ENCODE results near the gene VAMP7. TPM values are rescaled to one million over a fixed set of nuclear protein-coding genes. Genes with fewer than 3 reads are reported as not detected.

Gene VAMP7
- total and polyA plus RNA-seq, 4 donors, result 22.7 to 38.4 (median 32.8) TPM

- TF ChIP-seq CTCF (IDR thresholded peaks at IDR 0.05; ENCODE audit: control extremely low read depth, extremely low read depth), result no peak
- H3K27me3 ChIP-seq (ENCODE audit: control insufficient read depth in 3 of 3, insufficient read depth in 3 of 3, low read length in 2 of 3), result no peaks in the 10 kb centered on the region
- no peak for DNase-seq
- H3K4me3 ChIP-seq, result no peak overlapping the region
- no peak overlapping the region for H3K27ac ChIP-seq (ENCODE audit: low read depth in 1 of 2, low read length in 1 of 2)
- WGBS, 2 donors, result 65 to 78% methylated on average over 3 of the region's 3 CpGs
- peaks cover 0 to 3% (median 0%) of the 10 kb centered on the region in 4 donors for H3K9me3 ChIP-seq (ENCODE audit: control insufficient read depth in 4 of 4, insufficient read depth in 3 of 4, low read length in 3 of 4)
- H3K9ac ChIP-seq (ENCODE audit: insufficient read depth in 1 of 2, low read length in 2 of 2), result no peak overlapping the region
- H3K36me3 ChIP-seq (ENCODE audit: control insufficient read depth in 4 of 4, insufficient read depth in 4 of 4, low read length in 4 of 4), result peaks cover 0 to 7% (median 2%) of the 10 kb centered on the region in 4 donors
- H3K4me1 ChIP-seq (ENCODE audit: control insufficient read depth in 5 of 5, insufficient read depth in 5 of 5, low read length in 5 of 5), result no peaks in the 10 kb centered on the region
- no peak for ATAC-seq (ENCODE audit: insufficient read depth, low FRiP score)
Observed at GRCh38 chrX:155891446-155892210, 10.5 kb downstream of the VAMP7 start.

GRCh38 chrX:155893521-155893920 lies 12.4 kb downstream of the VAMP7 start:
- Histone ChIP-seq H3K9me3 (ENCODE audit: control insufficient read depth in 4 of 4, insufficient read depth in 3 of 4, low read length in 3 of 4) (peaks cover 0 to 3% (median 0%) of the 10 kb centered on the region in 4 donors), H3K4me1 (ENCODE audit: control insufficient read depth in 5 of 5, insufficient read depth in 5 of 5, low read length in 5 of 5) (no peaks in the 10 kb centered on the region), H3K9ac (ENCODE audit: insufficient read depth in 1 of 2, low read length in 2 of 2) (no peak overlapping the region), H3K27me3 (ENCODE audit: control insufficient read depth in 3 of 3, insufficient read depth in 3 of 3, low read length in 2 of 3) (no peaks in the 10 kb centered on the region), H3K27ac (ENCODE audit: low read depth in 1 of 2, low read length in 1 of 2) (no peak overlapping the region), H3K4me3 (no peak overlapping the region), H3K36me3 (ENCODE audit: control insufficient read depth in 4 of 4, insufficient read depth in 4 of 4, low read length in 4 of 4) (peaks cover 0 to 7% (median 2%) of the 10 kb centered on the region in 4 donors)
- no peak for ATAC-seq (ENCODE audit: insufficient read depth, low FRiP score)
- no peak for DNase-seq
- 45 to 52% methylated on average over 3 of the region's 3 CpGs for WGBS, 2 donors
- TF ChIP-seq CTCF (IDR thresholded peaks at IDR 0.05; ENCODE audit: control extremely low read depth, extremely low read depth), result no peak

GRCh38 chrX:155896512-155896911 lies 15.4 kb downstream of the VAMP7 start:
- 64 to 74% methylated on average over 4 of the region's 4 CpGs for WGBS, 2 donors
- ATAC-seq (ENCODE audit: insufficient read depth, low FRiP score), result no peak
- Histone ChIP-seq H3K9me3 (ENCODE audit: control insufficient read depth in 4 of 4, insufficient read depth in 3 of 4, low read length in 3 of 4) (peaks cover 0 to 6% (median 0%) of the 10 kb centered on the region in 4 donors), H3K9ac (ENCODE audit: insufficient read depth in 1 of 2, low read length in 2 of 2) (no peak overlapping the region), H3K27ac (ENCODE audit: low read depth in 1 of 2, low read length in 1 of 2) (no peak overlapping the region), H3K4me1 (ENCODE audit: control insufficient read depth in 5 of 5, insufficient read depth in 5 of 5, low read length in 5 of 5) (no peaks in the 10 kb centered on the region), H3K4me3 (no peak overlapping the region), H3K27me3 (ENCODE audit: control insufficient read depth in 3 of 3, insufficient read depth in 3 of 3, low read length in 2 of 3) (no peaks in the 10 kb centered on the region), H3K36me3 (ENCODE audit: control insufficient read depth in 4 of 4, insufficient read depth in 4 of 4, low read length in 4 of 4) (peaks cover 0 to 11% (median 4%) of the 10 kb centered on the region in 4 donors)
- DNase-seq, result no peak
- TF ChIP-seq CTCF (IDR thresholded peaks at IDR 0.05; ENCODE audit: control extremely low read depth, extremely low read depth), result no peak
